Testis (tissue), 3 donors: ENCODE data around the gene KCTD16. TPM values are rescaled to one million over a fixed set of nuclear protein-coding genes. Genes with fewer than 3 reads are reported as not detected.

Experiments
- DNase-seq: peaks from one replicate; pipeline ENCODE4 v3.0.0-alpha.2; 2019
- H3K27ac ChIP-seq, 2 donors: fragments of 200-600 bp; sonication (generic); one replicate each; pipeline ENCODE4 v1.5.1; 2019
- H3K27me3 ChIP-seq: fragments of 200-600 bp; sonication (generic); one replicate; pipeline ENCODE4 v1.5.1; 2019
- H3K36me3 ChIP-seq: fragments of 200-600 bp; sonication (generic); one replicate; pipeline ENCODE4 v1.5.1; 2017; ENCODE audit warnings: low read depth; ENCODE audit errors: missing control alignments
- H3K4me1 ChIP-seq: fragments of 200-600 bp; sonication (generic); one replicate; pipeline ENCODE4 v1.5.1; 2019
- H3K4me3 ChIP-seq, 2 donors: fragments of 200-600 bp; sonication (generic); one replicate each; pipeline ENCODE4 v1.5.1; 2017 to 2019
- H3K9me3 ChIP-seq: fragments of 200-600 bp; sonication (generic); one replicate; pipeline ENCODE4 v1.5.1; 2017
- CTCF ChIP-seq, 3 experiments: fragments of 450-650 bp in 2 of 3; fragments of 200-600 bp in 1 of 3; sonication (generic) in 1 of 3; IDR thresholded peaks; one replicate each; pipeline ENCODE4 v1.5.1; 2016 to 2019; ENCODE audit warnings: antibody characterized with exemption in 3 of 3, mild to moderate bottlenecking in 2 of 3, moderate library complexity in 1 of 3
- POLR2A ChIP-seq: fragments of 450-650 bp; IDR thresholded peaks from one replicate; pipeline ENCODE4 v1.6.1; 2017; ENCODE audit warnings: antibody characterized with exemption, mild to moderate bottlenecking, moderate library complexity
- WGBS, 2 donors: methylation state at CpG; one replicate each; pipeline ENCODE4 v1.1.5; 2018; 5-methylcytosine and 5-hydroxymethylcytosine counted together
- intact Hi-C: fragments of 100-400 bp; cut with DNase I; formaldehyde crosslinking; loops from one replicate; pipeline ENCODE4 v1.15.1; 2023; ENCODE audit warnings: low total_unique reads
- polyA plus RNA-seq: library from polyadenylated mRNA; stranded (reverse); fragments of 350-450 nt; fragmentation: Illumina TruSeq; extraction: RNeasy Lipid Tissue Mini Kit (QIAGEN cat#74804); gene quantifications from one replicate; pipeline ENCODE4 v1.2.3, GENCODE V29; 2014; ENCODE audit warnings: low read depth, low replicate concordance; ENCODE audit not compliant: insufficient read depth
- total RNA-seq, 2 donors: library from RNA; depleted of rRNA; stranded (reverse); fragments of >200 nt; gene quantifications; one replicate each; pipeline ENCODE4 v1.2.3, GENCODE V29; 2016

The KCTD16 gene
- total and polyA plus RNA-seq, 3 donors from 2014 or later: 1.4 to 3.2 (median 2.7) TPM

GRCh38 chr5:144403817-144404420 is 233.2 kb downstream of the KCTD16 start:
- no peak overlapping the region for H3K27ac ChIP-seq
- H3K36me3 ChIP-seq: no peaks in the 10 kb centered on the region
- H3K9me3 ChIP-seq: no peaks in the 10 kb centered on the region
- 93 to 97% methylated on average over 4 of the region's 4 CpGs for WGBS, 2 donors
- no peak overlapping the region for H3K4me3 ChIP-seq
- no peak for DNase-seq
- intact Hi-C loops: no loop called here
- no peak for TF ChIP-seq POLR2A
- TF ChIP-seq CTCF (IDR thresholded peaks at IDR 0.05): no peak
- H3K27me3 ChIP-seq: no peaks in the 10 kb centered on the region
- H3K4me1 ChIP-seq: no peaks in the 10 kb centered on the region

GRCh38 chr5:144404672-144405071 is 234.0 kb downstream of the KCTD16 start:
- 77 to 83% methylated on average over 1 of the region's 1 CpG for WGBS, 2 donors
- no peaks in the 10 kb centered on the region for H3K4me1 ChIP-seq
- DNase-seq: no peak
- H3K9me3 ChIP-seq: no peaks in the 10 kb centered on the region
- no peak overlapping the region for H3K4me3 ChIP-seq
- no peak for TF ChIP-seq POLR2A
- TF ChIP-seq CTCF (IDR thresholded peaks at IDR 0.05): no peak
- intact Hi-C loops: no loop called here
- H3K27ac ChIP-seq: no peak overlapping the region
- no peaks in the 10 kb centered on the region for H3K36me3 ChIP-seq
- no peaks in the 10 kb centered on the region for H3K27me3 ChIP-seq

- Histone ChIP-seq H3K27ac (no peak overlapping the region), H3K27me3 (no peaks in the 10 kb centered on the region), H3K9me3 (no peaks in the 10 kb centered on the region), H3K4me3 (no peak overlapping the region), H3K36me3 (no peaks in the 10 kb centered on the region), H3K4me1 (no peaks in the 10 kb centered on the region)
- 31 to 46% methylated on average over 3 of the region's 3 CpGs for WGBS, 2 donors
- DNase-seq: no peak
- TF ChIP-seq POLR2A: no peak
- intact Hi-C loops: no loop called here
These were observed 235.3 kb downstream of the KCTD16 start for GRCh38 chr5:144405991-144406390.

GRCh38 chr5:144406442-144406841 is 235.8 kb downstream of the KCTD16 start:
- H3K27me3 ChIP-seq: no peaks in the 10 kb centered on the region
- H3K36me3 ChIP-seq: no peaks in the 10 kb centered on the region
- H3K4me3 ChIP-seq: no peak overlapping the region
- TF ChIP-seq POLR2A (no peak), CTCF (IDR thresholded peaks at IDR 0.05) (no peak)
- WGBS, 2 donors: 72 to 77% methylated on average over 7 of the region's 7 CpGs
- no peaks in the 10 kb centered on the region for H3K9me3 ChIP-seq
- H3K4me1 ChIP-seq: no peaks in the 10 kb centered on the region
- no peak overlapping the region for H3K27ac ChIP-seq
- DNase-seq: no peak
- intact Hi-C loops: no loop called here

- 73 to 78% methylated on average over 4 of the region's 4 CpGs for WGBS, 2 donors
- no peaks in the 10 kb centered on the region for H3K4me1 ChIP-seq
- H3K36me3 ChIP-seq: no peaks in the 10 kb centered on the region
- no peaks in the 10 kb centered on the region for H3K9me3 ChIP-seq
- no peaks in the 10 kb centered on the region for H3K27me3 ChIP-seq
- no peak overlapping the region for H3K27ac ChIP-seq
- TF ChIP-seq POLR2A (no peak), CTCF (IDR thresholded peaks at IDR 0.05) (no peak)
- H3K4me3 ChIP-seq: no peak overlapping the region
- no peak for DNase-seq
- intact Hi-C loops: no loop called here
These were observed 243.7 kb downstream of the KCTD16 start for GRCh38 chr5:144414202-144415029.
